Neuronal stem cell (in vitro differentiated cells): ENCODE results near the gene SHH.

Experiments used
- DNase-seq: peaks from one replicate; pipeline ENCODE4 v3.0.0-alpha.2; 2013; ENCODE audit warnings: low spot score
- H2AFZ ChIP-seq: one replicate; pipeline ENCODE4 v1.6.1; 2013; ENCODE audit warnings: mild to moderate bottlenecking, low read length, inconsistent platforms
- H2AK5ac ChIP-seq: 2 replicates; pipeline ENCODE4 v1.6.1; 2013; ENCODE audit warnings: low read depth, mild to moderate bottlenecking, inconsistent platforms, low read length, moderate library complexity, mixed read lengths
- H2BK120ac ChIP-seq: 2 replicates; pipeline ENCODE4 v1.6.1; 2013; ENCODE audit warnings: low read depth, mild to moderate bottlenecking, inconsistent platforms, low read length, moderate library complexity, mixed read lengths
- H2BK12ac ChIP-seq: one replicate; pipeline ENCODE4 v1.6.1; 2013; ENCODE audit warnings: low read length, inconsistent platforms
- H2BK15ac ChIP-seq: 2 replicates; pipeline ENCODE4 v1.6.1; 2013; ENCODE audit warnings: mild to moderate bottlenecking, low read length, inconsistent platforms, mixed read lengths
- H2BK5ac ChIP-seq: one replicate; pipeline ENCODE4 v1.6.1; 2013; ENCODE audit warnings: inconsistent platforms, mild to moderate bottlenecking, low read length, moderate library complexity
- H3K14ac ChIP-seq: one replicate; pipeline ENCODE4 v1.6.1; 2013; ENCODE audit warnings: low read length, inconsistent platforms
- H3K18ac ChIP-seq: 2 replicates; pipeline ENCODE4 v1.6.1; 2013; ENCODE audit warnings: low read length, inconsistent platforms
- H3K23ac ChIP-seq: 2 replicates; pipeline ENCODE4 v1.6.1; 2013; ENCODE audit warnings: low read depth, mild to moderate bottlenecking, mixed read lengths, low read length, inconsistent platforms; ENCODE audit not compliant: poor library complexity
- H3K27ac ChIP-seq: replicated peaks from 3 replicates; pipeline ENCODE4 v1.5.1; 2013; ENCODE audit warnings: low read length, inconsistent platforms
- H3K27me3 ChIP-seq, 3 experiments: 2 replicates each; pipeline ENCODE4 v1.6.1; 2013; ENCODE audit warnings: low read length in 3 of 3, mild to moderate bottlenecking in 2 of 3, inconsistent platforms in 1 of 3, low read depth in 1 of 3, mixed read lengths in 1 of 3, moderate library complexity in 1 of 3; ENCODE audit not compliant: control insufficient read depth in 3 of 3, insufficient read depth in 3 of 3
- H3K36me3 ChIP-seq, 2 donors: replicated peaks in 1 of 2; 2 replicates each; pipeline ENCODE4 v1.6.1; 2013; ENCODE audit warnings: low read length in 2 of 2; ENCODE audit not compliant: control insufficient read depth in 2 of 2, insufficient read depth in 2 of 2
- H3K4ac ChIP-seq: 2 replicates; pipeline ENCODE4 v1.6.1; 2013; ENCODE audit warnings: inconsistent platforms, mild to moderate bottlenecking, low read length, moderate library complexity
- H3K4me1 ChIP-seq, 2 donors: 1 replicate in 1 of 2; 2 replicates in 1 of 2; pipeline ENCODE4 v1.6.1; 2013; ENCODE audit warnings: low read length in 2 of 2, low read depth in 1 of 2; ENCODE audit not compliant: control insufficient read depth in 2 of 2, insufficient read depth in 1 of 2
- H3K4me2 ChIP-seq: one replicate; pipeline ENCODE4 v1.6.1; 2013; ENCODE audit warnings: mild to moderate bottlenecking, low read length, inconsistent platforms; ENCODE audit not compliant: insufficient read depth, poor library complexity, severe bottlenecking
- H3K4me3 ChIP-seq, 2 donors: 2 replicates each; pipeline ENCODE4 v1.5.1; 2013; ENCODE audit warnings: low read length in 2 of 2, mild to moderate bottlenecking in 2 of 2, inconsistent platforms in 1 of 2, moderate library complexity in 1 of 2
- H3K79me1 ChIP-seq: one replicate; pipeline ENCODE4 v1.6.1; 2013; ENCODE audit warnings: low read depth, mild to moderate bottlenecking, inconsistent platforms, low read length, moderate library complexity
- H3K9ac ChIP-seq: one replicate; pipeline ENCODE4 v1.6.1; 2013; ENCODE audit warnings: mild to moderate bottlenecking, low read depth, low read length, inconsistent platforms; ENCODE audit not compliant: poor library complexity
- H3K9me3 ChIP-seq, 2 donors: replicated peaks in 1 of 2; 2 replicates each; pipeline versions ENCODE3 to v1.6.1; 2013; ENCODE audit warnings: low read length in 2 of 2, mild to moderate bottlenecking in 2 of 2, inconsistent platforms in 1 of 2, low read depth in 1 of 2, mixed read lengths in 1 of 2, moderate library complexity in 1 of 2; ENCODE audit not compliant: control insufficient read depth in 2 of 2, insufficient read depth in 1 of 2
- H4K8ac ChIP-seq: one replicate; pipeline ENCODE4 v1.6.1; 2013; ENCODE audit warnings: low read depth, mild to moderate bottlenecking, inconsistent platforms, low read length, moderate library complexity
- H4K91ac ChIP-seq: one replicate; pipeline ENCODE4 v1.6.1; 2013; ENCODE audit warnings: low read length, low read depth, mild to moderate bottlenecking, inconsistent platforms; ENCODE audit not compliant: poor library complexity
- WGBS, 2 donors: extraction: QIAGEN DNeasy Blood & Tissue Kit; methylation state at CpG; one replicate each; pipeline ENCODE4 v1.1.7; 2013; ENCODE audit warnings: missing lambda C conversion rate in 2 of 2, mixed read lengths in 1 of 2; ENCODE audit not compliant: insufficient read length in 2 of 2, insufficient replicate concordance in 1 of 2; ENCODE audit errors: extremely low coverage in 2 of 2; 5-methylcytosine and 5-hydroxymethylcytosine counted together

SHH gene

DNA sequence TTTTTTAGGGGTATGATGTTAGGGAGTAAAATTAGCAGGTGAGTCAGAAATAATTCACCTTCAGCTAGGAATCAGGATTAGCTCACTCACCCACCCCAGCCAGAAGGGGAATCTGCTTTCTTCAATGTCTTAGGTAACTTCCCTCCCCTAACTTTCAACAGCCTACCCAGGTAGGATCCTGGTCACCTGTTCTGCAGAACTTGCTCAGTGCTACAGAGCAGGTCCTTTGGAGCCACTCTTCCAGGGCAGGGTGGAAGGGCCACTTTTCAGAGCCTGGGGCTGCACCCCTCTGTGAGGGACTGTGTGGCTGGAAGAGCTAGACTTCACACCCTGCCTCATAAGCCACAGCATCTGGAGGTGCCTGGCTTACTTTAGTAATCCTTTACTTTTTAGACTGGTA, 58.1 kb downstream of the SHH start:
- no peak overlapping the region for H3K9ac ChIP-seq

DNA sequence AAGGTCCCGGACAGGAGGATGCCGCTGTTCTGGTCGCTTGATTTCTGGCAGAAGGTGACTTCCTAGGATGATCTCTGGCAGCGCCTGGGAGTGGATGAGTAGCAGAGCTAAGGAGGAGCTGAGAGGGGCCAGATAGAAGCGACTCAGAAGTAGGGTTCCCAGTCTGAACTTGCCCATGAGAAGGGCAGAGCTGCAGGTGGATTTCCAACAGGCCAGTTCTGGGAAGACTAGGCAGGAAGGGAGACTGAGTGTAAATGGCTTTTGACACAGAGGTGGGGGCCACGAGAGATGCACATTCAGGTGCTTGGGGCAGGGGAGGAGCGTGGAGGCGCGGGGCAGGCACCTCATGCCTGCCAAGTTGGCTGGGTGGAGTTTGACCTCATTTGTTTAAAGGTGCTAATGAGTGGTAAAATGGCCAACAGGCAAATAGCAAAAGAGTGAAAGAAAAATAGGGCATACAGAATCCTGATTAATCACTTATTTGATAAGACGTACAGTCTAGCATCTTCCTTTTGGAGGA, 58.8 kb downstream of the SHH start:
- Histone ChIP-seq H3K18ac (no peak overlapping the region), H2AK5ac (no peak overlapping the region), H4K8ac (no peak overlapping the region), H3K4me1 (peaks cover 0 to 3% of the 10 kb centered on the region in 2 donors), H3K36me3 (peaks cover 1 to 63% of the 10 kb centered on the region in 2 donors), H3K9ac (no peak overlapping the region), H3K4me3 (no peak overlapping the region), H3K79me1 (peaks cover 5% of the 10 kb centered on the region), H3K9me3 (peaks cover 6 to 21% of the 10 kb centered on the region in 2 donors), H3K27ac (no peak overlapping the region), H4K91ac (no peak overlapping the region), H3K14ac (no peak overlapping the region), H3K23ac (no peak overlapping the region), H3K27me3 (no peaks in the 10 kb centered on the region), H2AFZ (no peak overlapping the region), H3K4ac (no peak overlapping the region), H2BK120ac (no peak overlapping the region), H2BK12ac (no peak overlapping the region), H2BK15ac (no peak overlapping the region), H3K4me2 (no peak overlapping the region), H2BK5ac (no peak overlapping the region)
- no peak for DNase-seq
- no CpG with 5 or more reads among the region's 10 CpGs for WGBS, 2 donors

More for the DNA sequence above, 58.1 kb downstream of the SHH start:
- no peak overlapping the region for H3K4me2 ChIP-seq
- H2AFZ ChIP-seq = no peak overlapping the region
- no peak overlapping the region for H2BK15ac ChIP-seq
- H3K14ac ChIP-seq = no peak overlapping the region
- H2BK5ac ChIP-seq = no peak overlapping the region
- no peak overlapping the region for H4K91ac ChIP-seq
- H2BK120ac ChIP-seq = no peak overlapping the region
- no peak for DNase-seq
- H3K4me3 ChIP-seq = no peak overlapping the region
- H3K18ac ChIP-seq = no peak overlapping the region
- H3K79me1 ChIP-seq = peaks cover 5% of the 10 kb centered on the region
- no peak overlapping the region for H2BK12ac ChIP-seq
- peaks cover 6 to 24% of the 10 kb centered on the region in 2 donors for H3K9me3 ChIP-seq
- no peak overlapping the region for H3K23ac ChIP-seq
- no peak overlapping the region for H3K27ac ChIP-seq
- no peak overlapping the region for H2AK5ac ChIP-seq
- no peaks in the 10 kb centered on the region for H3K27me3 ChIP-seq
- H3K4ac ChIP-seq = no peak overlapping the region
- no peak overlapping the region for H4K8ac ChIP-seq
- peaks cover 5 to 62% of the 10 kb centered on the region in 2 donors for H3K36me3 ChIP-seq
- H3K4me1 ChIP-seq = peaks cover 0 to 3% of the 10 kb centered on the region in 2 donors

DNA sequence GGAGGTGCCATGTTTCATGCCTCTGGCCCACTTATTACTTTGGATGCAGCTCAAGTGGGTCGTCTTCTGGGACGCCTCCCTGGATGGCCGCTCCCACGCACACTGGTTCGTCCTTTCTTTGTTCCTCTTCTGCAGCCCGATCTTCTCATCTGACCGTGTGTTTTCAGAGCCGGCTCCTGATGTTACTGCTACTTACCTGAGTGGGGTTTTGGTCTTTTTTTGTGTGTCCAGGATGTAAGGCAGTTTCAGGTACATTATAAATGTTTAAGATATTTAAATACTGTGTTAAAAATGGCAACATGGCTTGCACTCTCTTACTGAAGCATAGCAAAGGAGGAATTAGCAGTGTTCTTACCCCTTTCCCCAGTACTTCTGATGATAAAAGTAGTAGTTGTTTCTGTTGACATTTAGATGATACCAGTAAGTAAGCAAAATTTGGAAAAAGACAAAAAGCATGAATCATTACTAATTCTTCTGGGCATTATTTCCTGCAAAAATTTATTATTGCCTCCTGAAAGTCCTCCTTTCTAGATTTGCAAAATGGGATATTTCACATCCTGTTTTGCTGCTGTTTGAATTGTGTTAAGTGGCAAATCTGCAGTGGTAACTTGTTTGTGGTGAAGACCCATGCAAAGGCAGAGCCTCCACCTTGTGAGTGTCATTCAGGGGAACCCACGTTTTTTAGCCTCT, 59.4 kb downstream of the SHH start:
- Histone ChIP-seq H3K14ac (no peak overlapping the region), H3K4me1 (peaks cover 0 to 2% of the 10 kb centered on the region in 2 donors)
- DNase-seq = no peak

DNA sequence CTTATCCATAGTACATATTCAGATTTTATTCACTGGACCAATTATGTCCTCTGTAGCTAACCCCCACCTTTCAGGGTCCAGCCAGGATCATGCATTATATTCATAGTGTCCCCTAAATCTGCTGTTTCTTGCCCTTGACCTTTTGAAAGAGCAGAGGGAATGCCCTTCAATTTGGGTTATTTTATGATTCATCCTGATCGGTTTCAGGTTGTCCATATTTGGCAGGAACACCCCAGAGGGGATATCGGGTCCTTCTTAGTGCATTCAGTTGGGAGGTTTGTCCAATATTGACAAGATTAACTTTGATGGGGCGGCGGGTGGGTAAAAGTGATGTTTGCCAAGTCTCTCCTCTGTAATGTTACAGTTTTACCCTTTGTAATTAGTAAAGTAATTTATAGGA, 60.9 kb downstream of the SHH start:
- Histone ChIP-seq H3K9ac (no peak overlapping the region), H3K27ac (no peak overlapping the region), H3K4me1 (peaks cover 2 to 4% of the 10 kb centered on the region in 2 donors), H3K4ac (no peak overlapping the region), H2BK120ac (no peak overlapping the region), H3K23ac (no peak overlapping the region), H3K9me3 (peaks cover 1 to 2% of the 10 kb centered on the region in 2 donors), H3K79me1 (peaks cover 3% of the 10 kb centered on the region), H3K4me2 (no peak overlapping the region), H2AK5ac (no peak overlapping the region), H4K91ac (no peak overlapping the region), H2AFZ (no peak overlapping the region), H2BK12ac (no peak overlapping the region), H4K8ac (no peak overlapping the region), H3K18ac (no peak overlapping the region), H3K36me3 (peaks cover 1 to 64% of the 10 kb centered on the region in 2 donors), H2BK15ac (no peak overlapping the region), H3K14ac (no peak overlapping the region), H3K27me3 (no peaks in the 10 kb centered on the region), H2BK5ac (no peak overlapping the region), H3K4me3 (no peak overlapping the region)
- DNase-seq = no peak
- no CpG with 5 or more reads among the region's 4 CpGs for WGBS, 2 donors

More for the DNA sequence above, 59.4 kb downstream of the SHH start:
- H3K36me3 ChIP-seq = peaks cover 1 to 63% of the 10 kb centered on the region in 2 donors
- peaks cover 5% of the 10 kb centered on the region for H3K79me1 ChIP-seq
- no peak overlapping the region for H3K4me2 ChIP-seq
- no CpG with 5 or more reads among the region's 9 CpGs for WGBS, 2 donors
- H2BK12ac ChIP-seq = no peak overlapping the region
- no peak overlapping the region for H2BK15ac ChIP-seq
- H2AFZ ChIP-seq = no peak overlapping the region
- H3K4ac ChIP-seq = no peak overlapping the region
- no peak overlapping the region for H3K27ac ChIP-seq
- no peak overlapping the region for H3K18ac ChIP-seq
- no peak overlapping the region for H2BK120ac ChIP-seq
- H3K23ac ChIP-seq = no peak overlapping the region
- H4K8ac ChIP-seq = no peak overlapping the region
- no peak overlapping the region for H2AK5ac ChIP-seq
- H2BK5ac ChIP-seq = no peak overlapping the region
- H3K27me3 ChIP-seq = no peaks in the 10 kb centered on the region
- no peak overlapping the region for H4K91ac ChIP-seq
- no peak overlapping the region for H3K4me3 ChIP-seq
- peaks cover 6 to 17% of the 10 kb centered on the region in 2 donors for H3K9me3 ChIP-seq
- no peak overlapping the region for H3K9ac ChIP-seq
